ENCODE measurements around the gene LINS1. TPM values are rescaled to one million over a fixed set of nuclear protein-coding genes. Genes with fewer than 3 reads are reported as not detected.
"Not testable (repeated sequence)": the region's sequence is repeated elsewhere in the genome, so short reads cannot be mapped to it uniquely, and the experiment has no call there.

Gene LINS1
- polyA plus RNA-seq, 3 donors: 2.6 to 9.9 (median 3.9) TPM

DNA sequence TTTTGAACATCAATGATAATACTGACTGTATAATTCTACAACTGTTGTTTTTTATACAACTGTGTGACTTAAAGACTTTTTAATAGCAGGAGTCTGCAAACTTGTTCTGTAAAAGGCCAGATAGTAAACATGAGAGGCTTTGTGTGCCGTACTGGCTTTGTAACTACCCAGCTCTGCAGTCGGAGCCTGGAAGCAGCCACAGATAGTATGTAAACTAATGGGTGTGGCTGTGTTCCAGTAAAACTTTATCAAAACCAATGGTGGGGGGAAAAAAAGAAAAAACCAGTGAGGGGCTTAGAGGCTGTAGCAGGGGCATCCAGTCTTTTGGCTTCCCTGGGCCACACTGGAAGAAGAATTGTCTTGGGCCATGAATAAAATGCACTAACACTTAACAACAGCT is 12.4 kb upstream of the LINS1 start:
- no peak overlapping the region for H3K27ac ChIP-seq (ENCODE audit: low read depth, low read length)
- WGBS, 3 donors: 82 to 89% (median 84%) methylated on average over 2 of the region's 2 CpGs

DNA sequence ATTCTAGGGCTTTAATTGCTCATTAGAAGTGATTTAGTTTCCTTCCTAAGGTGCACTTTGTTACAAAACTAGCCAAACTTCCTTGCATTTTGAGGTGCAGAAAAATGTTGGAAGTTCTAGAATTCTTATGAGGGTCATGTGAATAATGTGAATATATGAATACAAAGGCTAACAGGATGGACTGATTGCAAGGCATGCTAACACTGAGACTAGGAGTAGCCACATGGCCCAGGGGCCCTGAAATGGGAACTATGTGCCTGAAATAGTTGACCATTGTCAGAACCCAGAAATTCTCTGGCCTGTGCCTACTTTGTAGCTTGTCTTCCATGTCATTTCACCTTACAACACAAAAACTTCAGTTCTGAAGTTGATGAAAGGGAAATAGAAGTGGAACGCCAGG is 11.2 kb upstream of the LINS1 start:
- 96 to 100% (median 96%) methylated on average over 1 of the region's 1 CpG for WGBS, 3 donors
- H3K27ac ChIP-seq (ENCODE audit: low read depth, low read length): no peak overlapping the region

DNA sequence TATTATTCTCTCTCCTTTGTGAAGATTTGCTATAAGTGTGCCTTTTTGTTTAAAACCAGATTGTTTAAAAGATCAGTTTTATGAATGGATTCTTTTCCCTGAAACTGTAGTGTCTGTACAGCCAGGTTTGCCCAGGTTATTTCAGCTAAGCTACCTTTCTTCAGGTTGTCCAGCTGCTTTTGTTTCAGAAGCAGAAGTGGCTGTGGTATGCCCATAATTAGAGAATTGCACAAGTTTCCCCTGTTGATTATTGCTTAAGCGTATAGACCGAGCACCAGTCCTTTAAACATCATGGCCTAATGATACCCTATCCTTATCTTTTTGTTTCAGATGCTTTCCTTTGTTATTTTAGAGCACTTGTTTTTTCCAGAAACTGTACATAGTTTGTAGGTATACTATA is 10.6 kb upstream of the LINS1 start:
- H3K27ac ChIP-seq (ENCODE audit: low read depth, low read length): no peak overlapping the region
- 66 to 92% (median 71%) methylated on average over 2 of the region's 2 CpGs for WGBS, 3 donors

DNA sequence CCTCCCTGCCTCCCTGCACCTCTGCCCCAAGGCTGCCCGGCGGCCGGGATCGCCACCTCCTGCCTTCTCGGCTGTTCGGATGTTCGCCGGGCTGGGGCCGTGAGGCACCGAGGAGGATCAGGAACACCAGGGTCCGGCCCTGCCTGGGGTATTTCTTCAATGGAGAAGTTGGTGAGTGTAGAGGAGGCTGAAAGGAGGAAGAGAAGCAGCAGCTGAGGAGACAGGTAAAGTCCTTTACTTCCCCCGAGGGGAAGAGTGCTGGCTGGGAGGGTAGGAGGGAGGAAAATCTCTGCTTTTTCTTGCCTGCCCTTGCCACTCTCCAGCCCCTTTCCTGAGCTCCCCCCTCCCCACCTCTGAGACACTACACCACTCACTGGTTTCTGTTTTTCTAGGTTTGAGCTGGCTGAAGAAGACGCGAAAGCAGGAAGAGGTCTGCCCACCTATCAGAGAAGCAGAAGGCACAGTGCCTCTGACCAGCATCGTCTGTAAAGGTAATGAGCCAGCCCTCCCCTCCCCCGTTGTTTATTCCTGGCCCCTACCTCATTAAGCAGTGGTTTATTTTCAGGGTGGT is 924 bp upstream of the LINS1 start:
- peak overlapping the region; percentile 21 for H3K27ac ChIP-seq (ENCODE audit: low read depth, low read length)
- WGBS, 3 donors: 1 to 2% (median 1%) methylated on average over 15 to 16 of the region's 16 CpGs

DNA sequence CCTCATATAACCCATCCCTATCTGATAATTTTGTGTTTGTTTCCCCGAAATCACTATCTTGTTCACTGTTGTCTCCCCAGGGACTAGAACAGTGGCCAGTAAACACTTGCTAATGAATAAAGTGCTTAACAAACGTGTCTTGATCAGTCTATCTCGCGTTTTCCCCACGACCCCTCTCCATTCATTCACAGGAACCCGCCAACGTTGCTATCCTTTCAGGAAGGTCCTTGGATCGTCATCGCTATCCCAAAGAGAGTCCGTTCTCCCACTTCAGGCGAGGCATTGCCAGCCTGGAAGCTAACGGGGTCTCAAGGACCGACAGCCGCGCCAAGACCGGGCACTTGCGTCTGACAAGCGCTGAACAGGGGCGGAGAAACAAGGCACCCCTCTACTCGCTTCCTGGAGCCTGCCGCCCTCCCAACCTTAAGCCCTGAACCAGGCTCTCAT is 344 bp downstream of the LINS1 start:
- H3K27ac ChIP-seq (ENCODE audit: low read depth, low read length): no peak overlapping the region
- WGBS, 3 donors: 0 to 1% (median 0%) methylated on average over 21 of the region's 21 CpGs

DNA sequence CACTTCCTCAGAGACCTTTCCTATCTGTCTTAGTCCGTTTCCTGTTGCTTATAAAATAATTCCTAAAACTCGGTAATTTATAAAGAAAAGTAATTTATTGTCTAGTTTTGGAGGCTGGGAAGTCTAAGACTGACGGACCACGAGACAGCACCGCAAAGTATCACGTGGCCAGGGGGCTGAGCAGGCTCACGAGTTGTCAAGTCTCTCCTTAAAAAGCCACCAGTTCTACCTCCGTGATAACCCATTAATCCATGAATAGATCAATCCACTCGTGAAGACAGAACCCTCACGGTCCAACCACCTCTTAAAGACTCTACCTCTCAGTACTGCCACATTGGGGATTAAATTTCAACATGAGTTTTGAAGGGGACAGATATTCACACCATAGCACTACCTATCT is 821 bp downstream of the LINS1 start:
- no peak overlapping the region for H3K27ac ChIP-seq (ENCODE audit: low read depth, low read length)
- 0 to 1% (median 0%) methylated on average over 10 of the region's 10 CpGs for WGBS, 3 donors

DNA sequence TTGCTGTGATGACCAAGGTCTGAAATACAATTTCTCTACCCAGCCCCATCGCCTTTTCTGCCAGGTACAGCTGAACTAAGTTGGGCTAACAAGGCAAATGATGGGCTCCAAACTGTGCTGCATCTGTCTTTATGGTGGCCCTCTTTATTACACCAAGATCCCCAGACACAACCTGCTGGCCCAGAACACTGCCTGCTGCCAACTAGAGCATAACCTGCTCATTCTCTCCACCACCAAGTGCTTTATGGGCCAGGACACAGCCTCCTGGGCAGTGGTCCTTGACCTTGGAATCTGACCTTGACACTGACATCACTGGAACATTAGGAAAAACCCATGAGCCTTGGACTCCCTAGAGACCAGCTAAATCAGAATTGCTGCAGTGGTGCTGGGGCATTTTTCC is 3.3 kb downstream of the LINS1 start:
- no peak overlapping the region for H3K27ac ChIP-seq (ENCODE audit: low read depth, low read length)
- 94 to 100% (median 100%) methylated on average over 1 of the region's 1 CpG for WGBS, 3 donors

DNA sequence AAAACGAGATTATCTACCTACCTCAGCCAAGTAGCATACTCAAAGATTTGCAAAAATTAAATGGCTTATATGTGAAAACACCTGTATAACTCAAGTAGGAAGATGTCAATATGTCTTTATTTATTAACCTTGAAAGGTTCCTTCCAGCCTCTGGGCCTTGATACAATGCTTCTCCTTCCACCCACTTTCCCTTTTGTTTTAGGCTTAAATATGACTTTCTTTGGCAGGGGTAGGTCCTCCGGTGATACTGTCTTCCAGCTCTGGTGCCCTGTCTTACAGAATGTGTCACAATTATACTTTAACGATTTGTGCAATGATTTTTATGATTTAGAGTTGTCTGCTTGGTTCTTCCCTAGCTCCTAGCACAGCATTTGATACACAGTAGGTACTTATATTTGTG is 4.1 kb downstream of the LINS1 start:
- no peak overlapping the region for H3K27ac ChIP-seq (ENCODE audit: low read depth, low read length)
- 85 to 87% (median 86%) methylated on average over 3 of the region's 3 CpGs for WGBS, 3 donors

DNA sequence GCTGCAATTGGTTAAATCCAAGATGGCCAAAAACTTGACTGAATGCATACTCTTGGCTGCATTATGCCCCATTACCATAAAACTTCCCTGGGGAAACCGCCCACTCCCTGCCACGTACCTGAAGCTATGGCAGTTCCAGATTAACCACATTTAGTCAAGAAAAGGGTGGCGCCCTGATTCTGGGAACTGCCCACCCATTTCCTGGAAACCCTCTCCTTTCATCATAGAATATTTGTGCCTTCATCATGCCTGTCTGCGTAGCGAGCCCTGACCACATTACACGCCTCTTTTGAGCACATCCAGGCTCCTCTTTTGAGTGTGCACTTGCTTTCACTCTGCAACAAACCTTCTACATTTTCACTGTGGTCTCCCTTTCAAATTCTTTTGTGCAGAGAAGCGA is 5.2 kb downstream of the LINS1 start:
- H3K27ac ChIP-seq (ENCODE audit: low read depth, low read length): no peak overlapping the region
- 61 to 77% (median 62%) methylated on average over 7 of the region's 7 CpGs for WGBS, 3 donors

DNA sequence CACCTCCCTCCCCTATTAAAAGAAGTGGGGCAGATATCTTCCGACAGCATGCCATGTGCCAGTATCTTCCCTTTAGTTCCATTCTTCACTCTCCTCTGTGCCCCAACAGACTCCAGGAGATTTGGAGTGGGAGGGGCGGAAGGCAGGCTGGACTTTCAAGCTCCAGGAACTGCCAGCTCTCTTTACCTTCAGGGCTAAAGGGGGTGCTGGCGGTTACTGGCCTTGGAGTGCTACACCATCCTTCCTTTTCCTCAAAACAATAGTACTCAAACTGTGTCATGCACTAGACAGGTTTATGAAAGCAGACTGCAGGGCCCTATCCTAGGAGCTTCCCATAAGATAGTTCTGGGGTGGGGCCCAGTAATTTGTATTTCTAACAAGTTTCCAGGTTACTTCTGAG is 6.0 kb downstream of the LINS1 start:
- H3K27ac ChIP-seq (ENCODE audit: low read depth, low read length): no peak overlapping the region
- 87 to 96% (median 87%) methylated on average over 3 of the region's 3 CpGs for WGBS, 3 donors

DNA sequence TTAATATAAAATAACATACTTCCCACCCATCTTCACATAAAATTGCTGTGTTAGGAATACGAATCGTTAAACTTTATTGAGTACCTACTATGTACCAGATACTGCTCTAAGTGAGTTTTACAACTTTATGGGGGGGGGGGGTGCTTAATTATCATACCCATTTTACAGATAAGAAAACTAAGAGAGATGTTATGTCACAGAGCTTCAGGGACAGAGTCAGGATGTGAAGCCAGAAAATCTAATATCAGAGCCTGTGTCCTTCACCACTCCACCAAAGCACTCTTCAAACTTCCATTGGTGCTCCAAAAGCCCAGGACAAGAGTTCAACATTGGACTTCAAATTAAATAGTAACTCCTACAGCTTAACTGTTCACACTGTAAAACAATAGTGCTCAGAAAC is 8.6 kb downstream of the LINS1 start:
- H3K27ac ChIP-seq (ENCODE audit: low read depth, low read length): no peak overlapping the region
- WGBS, 3 donors: 97 to 100% (median 99%) methylated on average over 2 of the region's 2 CpGs

DNA sequence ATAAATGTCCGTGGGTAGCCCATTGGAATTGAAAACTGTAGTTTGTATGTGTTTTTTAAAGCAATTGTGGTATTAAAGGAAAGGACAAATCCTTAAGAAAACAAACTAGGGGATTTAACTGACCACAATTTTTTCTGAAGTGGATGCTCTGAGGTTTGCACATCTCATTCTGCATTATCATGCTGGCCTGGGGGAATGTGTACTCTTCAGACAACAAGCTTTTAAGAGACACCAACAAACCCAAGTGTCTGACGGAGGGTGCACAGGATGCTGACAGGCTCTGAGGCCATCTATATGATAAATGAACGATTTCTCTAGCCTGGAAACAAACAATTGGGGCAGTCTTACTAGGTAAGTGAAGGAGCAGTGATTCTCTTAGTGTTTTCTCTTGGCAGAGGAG is 9.1 kb downstream of the LINS1 start:
- H3K27ac ChIP-seq (ENCODE audit: low read depth, low read length): no peak overlapping the region
- WGBS, 3 donors: 84 to 92% (median 89%) methylated on average over 3 of the region's 3 CpGs

DNA sequence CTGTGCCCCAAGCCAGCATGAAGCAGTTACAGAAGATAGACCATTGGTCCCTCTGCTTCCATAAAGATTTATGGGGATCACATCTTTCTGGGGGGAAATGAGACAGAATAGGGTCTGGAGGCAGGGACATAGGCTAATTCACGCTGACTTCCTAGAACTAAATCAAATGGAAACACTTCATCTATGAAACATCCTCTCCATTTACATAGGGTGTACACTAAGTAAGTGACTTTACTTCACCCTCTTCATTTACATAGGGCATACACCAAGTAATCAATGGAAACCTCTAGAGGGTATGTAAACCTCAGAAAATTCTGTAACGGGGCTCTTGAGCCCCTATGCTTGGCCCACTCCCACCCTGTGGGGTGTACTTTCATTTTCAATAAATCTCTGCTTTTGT is 10.1 kb downstream of the LINS1 start:
- 44 to 97% (median 76%) methylated on average over 2 of the region's 2 CpGs for WGBS, 3 donors
- H3K27ac ChIP-seq (ENCODE audit: low read depth, low read length): no peak overlapping the region

DNA sequence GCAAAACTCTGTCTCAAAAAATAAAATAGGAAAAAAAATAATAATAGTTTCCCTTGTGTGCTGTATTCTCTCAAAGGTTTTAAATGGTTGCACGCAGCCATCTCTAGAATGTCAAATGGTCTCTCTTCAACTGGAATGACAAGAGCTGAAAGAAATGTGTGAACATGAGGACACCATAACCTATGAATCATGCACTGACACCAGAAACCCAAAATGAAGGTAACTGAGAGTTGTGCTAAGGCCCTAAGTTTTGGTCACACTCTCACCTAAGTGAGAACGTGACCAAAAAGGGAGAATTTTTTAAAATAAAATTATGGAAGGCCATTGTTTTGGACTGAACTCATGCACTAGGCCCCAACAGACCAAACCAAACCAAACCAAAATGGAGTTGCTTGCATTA is 10.8 kb downstream of the LINS1 start:
- 94 to 98% (median 96%) methylated on average over 2 of the region's 2 CpGs for WGBS, 3 donors
- H3K27ac ChIP-seq (ENCODE audit: low read depth, low read length): not testable (repeated sequence)

DNA sequence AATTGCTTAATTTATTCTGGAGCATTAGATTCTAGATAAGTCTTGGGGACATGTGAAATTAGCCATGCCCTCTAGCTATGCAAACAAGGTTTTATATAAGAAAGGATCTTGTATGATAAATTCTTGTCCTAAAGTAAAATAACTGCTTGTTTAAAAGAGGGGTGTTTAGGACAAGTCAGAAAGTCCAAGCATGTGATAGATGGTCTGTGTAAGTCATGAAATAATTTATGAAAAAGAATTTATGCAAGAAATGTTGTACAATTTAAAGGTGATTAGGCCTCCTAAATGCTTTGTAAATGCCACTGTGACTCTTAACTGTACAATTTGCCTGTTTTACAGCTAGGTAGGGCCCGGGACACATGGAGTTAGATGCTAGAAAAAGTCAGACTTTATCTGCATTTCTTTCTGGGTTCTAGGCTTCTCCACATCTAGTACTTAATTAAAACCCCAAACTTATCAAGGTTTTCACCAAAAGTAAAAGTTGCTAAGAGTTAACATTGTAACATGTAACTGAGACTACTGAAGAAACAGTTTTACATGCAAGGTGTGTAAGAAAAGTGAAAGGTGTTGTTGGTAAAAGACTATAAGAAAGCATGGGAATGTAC is 13.2 kb downstream of the LINS1 start:
- no peak overlapping the region for H3K27ac ChIP-seq (ENCODE audit: low read depth, low read length)
- 59 to 98% (median 96%) methylated on average over 1 of the region's 1 CpG for WGBS, 3 donors

DNA sequence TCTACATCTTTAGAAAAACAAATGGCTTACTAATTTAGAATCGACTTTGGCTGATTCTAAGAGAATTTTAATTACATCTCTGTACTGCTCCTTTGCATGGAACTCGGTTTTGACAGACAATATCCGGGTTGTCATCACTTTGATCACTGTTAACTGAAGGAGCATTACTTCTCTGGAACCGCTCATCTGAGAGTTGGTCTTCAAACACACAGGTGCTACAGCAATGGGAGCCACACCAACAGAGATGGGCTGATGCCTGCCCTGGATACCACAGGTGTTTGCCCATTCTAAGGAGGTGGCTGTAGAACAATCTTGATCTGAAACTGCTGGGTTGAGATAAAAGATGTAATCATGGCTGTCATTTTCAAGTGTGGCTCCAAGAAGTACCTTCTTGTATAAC is 21.6 kb downstream of the LINS1 start:
- 90 to 94% (median 90%) methylated on average over 4 of the region's 4 CpGs for WGBS, 3 donors
- H3K27ac ChIP-seq (ENCODE audit: low read depth, low read length): no peak overlapping the region

DNA sequence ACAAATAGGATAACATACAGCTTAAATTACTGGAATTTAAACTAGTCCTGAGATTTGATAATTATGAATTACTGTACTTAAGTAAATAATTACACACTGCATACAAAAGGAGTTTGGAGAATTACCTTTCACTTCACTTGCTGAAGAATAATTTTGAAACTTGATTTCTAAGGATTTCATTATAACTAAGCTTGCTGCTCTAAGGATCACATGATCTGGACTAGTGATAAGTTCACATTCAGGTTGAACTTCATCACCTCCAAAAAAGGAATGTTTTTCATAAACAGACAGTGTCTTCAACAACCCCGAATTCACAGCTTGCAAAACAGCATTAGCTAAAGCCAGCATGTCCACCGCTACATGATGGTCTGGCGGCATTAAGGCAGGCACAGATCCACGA is 28.5 kb downstream of the LINS1 start:
- WGBS, 3 donors: 92 to 94% (median 92%) methylated on average over 4 of the region's 4 CpGs
- H3K27ac ChIP-seq (ENCODE audit: low read depth, low read length): no peak overlapping the region

DNA sequence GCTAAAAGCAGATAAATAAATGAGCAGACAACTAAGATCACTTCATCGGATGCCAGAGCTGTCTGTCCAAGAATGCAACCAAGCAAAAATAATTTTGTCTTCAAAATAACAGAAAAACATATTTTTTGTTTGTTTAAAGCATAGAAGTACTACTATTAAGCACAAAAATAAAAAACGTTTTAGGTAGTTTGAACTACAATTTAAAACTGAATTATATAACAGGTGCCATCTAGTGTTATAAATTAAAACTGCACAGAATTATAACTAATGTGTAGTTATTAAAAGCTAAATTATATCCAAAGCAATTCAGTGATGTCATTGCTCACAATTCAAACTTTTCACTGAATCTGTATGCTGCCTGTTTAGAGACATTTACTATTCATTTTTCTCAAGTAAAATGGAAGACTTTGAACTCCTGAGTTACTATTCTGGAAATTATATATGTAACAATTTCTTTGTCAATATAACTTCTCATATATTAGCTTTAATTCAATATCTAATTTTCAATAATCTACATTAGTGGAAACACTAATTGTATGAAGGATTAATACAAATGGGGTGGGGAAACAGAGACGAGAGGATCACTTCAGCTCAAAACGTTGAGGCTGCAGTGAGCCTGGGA is 29.5 kb downstream of the LINS1 start:
- 61 to 66% (median 61%) methylated on average over 4 of the region's 4 CpGs for WGBS, 3 donors
- no peak overlapping the region for H3K27ac ChIP-seq (ENCODE audit: low read depth, low read length)

DNA sequence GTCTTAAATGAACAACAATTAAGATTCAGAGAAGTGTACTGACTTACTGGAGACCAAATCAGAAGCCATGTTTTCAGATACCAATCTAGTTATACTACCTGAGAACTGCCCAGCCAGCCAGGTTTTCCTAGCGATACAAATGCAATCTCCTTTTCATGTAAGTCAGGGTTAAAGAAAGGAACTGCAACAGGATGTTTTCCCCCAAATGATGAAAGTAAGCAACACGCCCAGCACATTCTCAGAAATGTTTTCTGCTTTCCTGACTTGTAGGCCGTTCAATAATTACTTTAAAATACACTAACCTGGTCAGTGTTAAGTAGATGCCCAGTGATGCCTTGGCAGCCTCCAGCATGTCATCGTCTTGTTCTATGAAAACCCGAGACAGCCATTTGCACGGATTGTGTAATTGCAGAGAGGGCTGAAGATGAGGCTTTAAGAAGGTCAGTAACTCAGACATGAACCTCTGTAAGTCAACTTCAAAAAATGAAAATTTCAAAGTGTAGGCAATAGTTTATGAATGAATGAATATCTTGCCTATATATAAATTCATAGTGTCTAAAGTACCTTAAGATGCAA is 30.3 kb downstream of the LINS1 start:
- no peak overlapping the region for H3K27ac ChIP-seq (ENCODE audit: low read depth, low read length)
- 68 to 79% (median 72%) methylated on average over 6 of the region's 6 CpGs for WGBS, 3 donors

Measured in adipose tissue (tissue), 3 donors.